ENCODE results near the gene MYH9.

The MYH9 gene

DNA sequence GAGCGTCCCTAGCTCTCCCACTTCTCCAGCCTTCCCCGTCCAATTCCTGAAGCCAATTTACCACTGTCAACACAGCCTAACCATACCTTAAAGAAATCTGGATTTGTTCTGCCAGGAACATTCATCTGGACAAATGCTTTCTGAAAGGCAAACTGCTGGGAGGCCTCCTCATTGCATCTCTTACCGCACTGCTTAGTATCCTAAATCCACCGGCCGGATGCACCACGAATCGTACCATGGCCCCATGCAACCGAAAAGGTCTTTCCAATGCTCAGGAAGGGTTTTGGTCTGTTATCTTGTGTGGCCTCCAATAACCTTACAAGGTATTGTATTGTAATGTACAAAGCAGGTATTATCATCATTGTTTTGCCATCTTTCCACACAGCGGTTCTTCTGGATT is 57.6 kb downstream of the MYH9 start:
- no peak for DNase-seq
- Histone ChIP-seq H3K36me3 (peaks cover 58% of the 10 kb centered on the region), H3K27ac (no peak overlapping the region), H3K4me3 (ENCODE audit: low read depth, low read length) (no peak overlapping the region), H3K9me3 (ENCODE audit: severe bottlenecking) (no peaks in the 10 kb centered on the region), H3K27me3 (ENCODE audit: insufficient read depth, low read depth, severe bottlenecking) (no peaks in the 10 kb centered on the region)
- TF ChIP-seq, protein P1, sequence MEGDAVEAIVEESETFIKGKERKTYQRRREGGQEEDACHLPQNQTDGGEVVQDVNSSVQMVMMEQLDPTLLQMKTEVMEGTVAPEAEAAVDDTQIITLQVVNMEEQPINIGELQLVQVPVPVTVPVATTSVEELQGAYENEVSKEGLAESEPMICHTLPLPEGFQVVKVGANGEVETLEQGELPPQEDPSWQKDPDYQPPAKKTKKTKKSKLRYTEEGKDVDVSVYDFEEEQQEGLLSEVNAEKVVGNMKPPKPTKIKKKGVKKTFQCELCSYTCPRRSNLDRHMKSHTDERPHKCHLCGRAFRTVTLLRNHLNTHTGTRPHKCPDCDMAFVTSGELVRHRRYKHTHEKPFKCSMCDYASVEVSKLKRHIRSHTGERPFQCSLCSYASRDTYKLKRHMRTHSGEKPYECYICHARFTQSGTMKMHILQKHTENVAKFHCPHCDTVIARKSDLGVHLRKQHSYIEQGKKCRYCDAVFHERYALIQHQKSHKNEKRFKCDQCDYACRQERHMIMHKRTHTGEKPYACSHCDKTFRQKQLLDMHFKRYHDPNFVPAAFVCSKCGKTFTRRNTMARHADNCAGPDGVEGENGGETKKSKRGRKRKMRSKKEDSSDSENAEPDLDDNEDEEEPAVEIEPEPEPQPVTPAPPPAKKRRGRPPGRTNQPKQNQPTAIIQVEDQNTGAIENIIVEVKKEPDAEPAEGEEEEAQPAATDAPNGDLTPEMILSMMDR (IDR thresholded peaks at IDR 0.05; ENCODE audit: low read depth, low read length): no peak

DNA sequence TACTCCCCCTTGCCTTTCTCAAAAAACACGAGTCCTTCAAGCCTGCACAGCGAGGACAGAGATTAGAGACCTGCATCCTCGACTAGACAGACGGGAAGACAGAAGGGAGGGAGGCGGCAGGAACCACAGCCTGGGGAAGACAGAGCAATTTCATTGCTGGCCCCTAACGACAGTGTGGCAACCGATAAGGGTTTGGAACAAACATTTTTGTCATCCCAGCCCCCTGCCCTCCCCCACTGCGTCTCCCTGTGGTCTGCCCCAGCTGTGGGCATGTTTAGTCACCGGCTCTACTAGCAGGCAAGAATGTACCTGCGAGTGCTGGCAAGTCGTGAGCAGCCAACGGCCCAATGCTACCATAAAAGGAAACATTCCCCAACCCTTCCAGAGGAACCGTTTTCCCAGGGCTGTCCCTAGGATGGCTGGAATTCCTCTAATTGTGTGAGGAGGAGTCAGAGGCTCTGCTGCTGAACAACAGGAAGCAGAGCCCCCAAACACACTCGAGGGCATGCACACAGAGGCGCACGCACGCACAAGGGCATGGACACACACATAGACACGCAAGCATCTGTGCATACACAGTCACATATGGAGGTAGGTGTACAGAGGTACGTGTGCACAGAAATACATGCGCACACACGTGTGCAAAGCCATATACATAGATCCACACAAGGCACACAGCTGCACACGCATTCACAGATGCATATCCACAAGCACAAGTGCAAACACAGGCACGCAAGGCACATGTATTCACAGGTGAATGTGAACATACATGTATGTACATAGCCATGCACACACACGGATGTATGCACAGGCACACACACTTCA is 58.3 kb downstream of the MYH9 start:
- Histone ChIP-seq H3K27me3 (ENCODE audit: insufficient read depth, low read depth, severe bottlenecking) (no peaks in the 10 kb centered on the region), H3K36me3 (peaks cover 56% of the 10 kb centered on the region), H3K4me3 (ENCODE audit: low read depth, low read length) (no peak overlapping the region), H3K27ac (no peak overlapping the region), H3K9me3 (ENCODE audit: severe bottlenecking) (no peaks in the 10 kb centered on the region)
- TF ChIP-seq, protein P1 (IDR thresholded peaks at IDR 0.05; ENCODE audit: low read depth, low read length): no peak
- DNase-seq: no peak

GRCh38 chr22:36328635-36329253 is 59.0 kb downstream of the MYH9 start:
- Histone ChIP-seq H3K4me3 (ENCODE audit: low read depth, low read length) (no peak overlapping the region), H3K36me3 (peaks cover 63% of the 10 kb centered on the region)
- DNase-seq: no peak

GRCh38 chr22:36327922-36328551 is 59.7 kb downstream of the MYH9 start:
- H3K36me3 ChIP-seq: peaks cover 66% of the 10 kb centered on the region

More at GRCh38 chr22:36328635-36329253, 59.0 kb downstream of the MYH9 start:
- TF ChIP-seq, protein P1 (IDR thresholded peaks at IDR 0.05; ENCODE audit: low read depth, low read length): no peak
- no peaks in the 10 kb centered on the region for H3K27me3 ChIP-seq (ENCODE audit: insufficient read depth, low read depth, severe bottlenecking)
- H3K27ac ChIP-seq: no peak overlapping the region
- H3K9me3 ChIP-seq (ENCODE audit: severe bottlenecking): no peaks in the 10 kb centered on the region

GRCh38 chr22:36326178-36327161 is 61.3 kb downstream of the MYH9 start:
- Histone ChIP-seq H3K4me3 (ENCODE audit: low read depth, low read length) (no peak overlapping the region), H3K36me3 (peaks cover 70% of the 10 kb centered on the region), H3K27ac (no peak overlapping the region), H3K9me3 (ENCODE audit: severe bottlenecking) (no peaks in the 10 kb centered on the region), H3K27me3 (ENCODE audit: insufficient read depth, low read depth, severe bottlenecking) (no peaks in the 10 kb centered on the region)
- TF ChIP-seq, protein P1 (IDR thresholded peaks at IDR 0.05; ENCODE audit: low read depth, low read length): no peak
- no peak for DNase-seq

More at GRCh38 chr22:36327922-36328551, 59.7 kb downstream of the MYH9 start:
- Histone ChIP-seq H3K4me3 (ENCODE audit: low read depth, low read length) (no peak overlapping the region), H3K9me3 (ENCODE audit: severe bottlenecking) (no peaks in the 10 kb centered on the region), H3K27me3 (ENCODE audit: insufficient read depth, low read depth, severe bottlenecking) (no peaks in the 10 kb centered on the region), H3K27ac (no peak overlapping the region)
- no peak for DNase-seq
- TF ChIP-seq, protein P1 (IDR thresholded peaks at IDR 0.05; ENCODE audit: low read depth, low read length): no peak

Measured in WERI-Rb-1 (cell line).